Caco-2 (cell line): ENCODE results near the gene HES3. TPM values are rescaled to one million over a fixed set of nuclear protein-coding genes. Genes with fewer than 3 reads are reported as not detected.
A peak's percentile ranks its signal among the peaks of the same experiment; 100 is the strongest.

ENCODE experiments used
- Bru-seq: library from RNA; stranded (reverse); fragments of 400-500 nt; gene quantifications from one replicate; lab custom pipeline; 2021; lab: Mats Ljungman, UMichigan
- BruChase-seq, 2 experiments: library from RNA; stranded (reverse); fragments of 400-500 nt; gene quantifications; one replicate each; lab custom pipeline; 2021; lab: Mats Ljungman, UMichigan
- BruUV-seq: library from RNA; stranded (reverse); fragments of 400-500 nt; replicated peaks from 2 replicates; lab custom pipeline; 2021; lab: Mats Ljungman, UMichigan
- CTCF ChIA-PET: fragments of 300-600 bp; sonication (Branson Sonifier 250); formaldehyde crosslinking; loops from one replicate; lab custom pipeline; 2022; ENCODE audit warnings: antibody characterized with exemption; lab: Charles Lee
- POLR2A ChIA-PET: fragments of 300-600 bp; sonication (Branson Sonifier 250); formaldehyde crosslinking; loops from one replicate; lab custom pipeline; 2022; ENCODE audit warnings: antibody characterized with exemption; lab: Charles Lee
- DNase-seq, 2 experiments: peaks; one replicate each; pipeline versions ENCODE4 v3.0.0 to v3.0.0-alpha.2; 2020 to 2022
- H3K27me3 ChIP-seq: replicated peaks from 2 replicates; pipeline ENCODE4 v1.6.0; 2011; ENCODE audit warnings: low read length; ENCODE audit not compliant: control insufficient read depth, insufficient read depth
- H3K36me3 ChIP-seq: 2 replicates; pipeline ENCODE4 v1.5.1; 2011; ENCODE audit warnings: low read length; ENCODE audit not compliant: control insufficient read depth, insufficient read depth
- H3K4me1 ChIP-seq: fragments of 250-450 bp; sonication (Bioruptor Pico); 2 replicates; pipeline ENCODE4 v1.5.1; 2020; ENCODE audit warnings: mild to moderate bottlenecking
- H3K4me3 ChIP-seq: 2 replicates; pipeline ENCODE4 v1.5.1; 2011; ENCODE audit warnings: low read depth, mild to moderate bottlenecking, control low read depth, low read length
- H3K9me3 ChIP-seq: fragments of 250-450 bp; sonication (Bioruptor Pico); 2 replicates; pipeline ENCODE4 v1.5.1; 2020; ENCODE audit warnings: mild to moderate bottlenecking, moderate library complexity
- H3K27ac Mint-ChIP-seq: one replicate; pipeline ENCODE4 v1.8.0; 2022; ENCODE audit warnings: mixed read lengths; ENCODE audit not compliant: unreplicated experiment
- H3K27me3 Mint-ChIP-seq: one replicate; pipeline ENCODE4 v1.8.0; 2022; ENCODE audit warnings: mixed read lengths; ENCODE audit not compliant: insufficient read depth, unreplicated experiment
- H3K36me3 Mint-ChIP-seq: one replicate; pipeline ENCODE4 v1.8.0; 2022; ENCODE audit warnings: mild to moderate bottlenecking, mixed read lengths; ENCODE audit not compliant: insufficient read depth, unreplicated experiment
- H3K4me1 Mint-ChIP-seq: one replicate; pipeline ENCODE4 v1.8.0; 2022; ENCODE audit warnings: low read depth, mixed read lengths; ENCODE audit not compliant: unreplicated experiment
- H3K4me3 Mint-ChIP-seq: one replicate; pipeline ENCODE4 v1.8.0; 2022; ENCODE audit warnings: mild to moderate bottlenecking, moderate library complexity, mixed read lengths; ENCODE audit not compliant: unreplicated experiment
- H3K9me3 Mint-ChIP-seq: one replicate; pipeline ENCODE4 v1.8.0; 2022; ENCODE audit warnings: mixed read lengths; ENCODE audit not compliant: unreplicated experiment
- CTCF ChIP-seq, 2 experiments: fragments of 200-600 bp in 1 of 2; IDR thresholded peaks; 1 replicate in 1 of 2; 2 replicates in 1 of 2; pipeline versions ENCODE4 v1.5.1 to v1.8.0; 2011 to 2022; ENCODE audit warnings: antibody characterized with exemption in 1 of 2, control low read depth in 1 of 2, inconsistent platforms in 1 of 2, low read depth in 1 of 2, low read length in 1 of 2, mild to moderate bottlenecking in 1 of 2, moderate library complexity in 1 of 2; ENCODE audit not compliant: insufficient read depth in 1 of 2, severe bottlenecking in 1 of 2, unreplicated experiment in 1 of 2
- intact Hi-C: fragments of 100-400 bp; cut with micrococcal nuclease; formaldehyde crosslinking; loops from one replicate; pipeline ENCODE4 v1.10.0; 2022; ENCODE audit not compliant: unreplicated experiment
- long read RNA-seq: library from polyadenylated mRNA; stranded (forward); transcript quantifications from one replicate; pipeline ENCODE4 v2.0.0, GENCODE V29; 2022
- total RNA-seq: library from RNA; stranded (reverse); gene quantifications from 2 replicates; pipeline ENCODE4 v1.2.3, GENCODE V29; 2022

The HES3 gene
- total RNA-seq (not detected in 2 replicates), Bru-seq, nascent RNA (not detected), BruChase-seq, experiment 1, labeled RNA remaining after a 2-hour chase (percentile 10 among the genes with signal in this experiment), BruChase-seq, experiment 2, labeled RNA remaining after a 6-hour chase (percentile 35 among the genes with signal in this experiment)
- long read RNA-seq, result 0 reads

GRCh38 chr1:6243993-6244392 is at the start of gene HES3:
HES3 (plus strand) TSS chr1:6244179; CDS start chr1:6244366, 187 bp downstream.
- H3K9me3 ChIP-seq, result no peaks in the 10 kb centered on the region
- Mint-ChIP-seq H3K36me3 (peaks cover 5% of the 10 kb centered on the region), H3K4me1 (peaks cover 5% of the 10 kb centered on the region), H3K9me3 (no peaks in the 10 kb centered on the region), H3K4me3 (no peak within 1 kb of the TSS), H3K27ac (no peak within 1 kb of the TSS), H3K27me3 (peaks cover 7% of the 10 kb centered on the region)
- POLR2A ChIA-PET, result no interaction called here
- H3K36me3 ChIP-seq, result no peaks in the 10 kb centered on the region
- H3K27me3 ChIP-seq, result no peaks in the 10 kb centered on the region
- H3K4me1 ChIP-seq, result 0 out of 2 replicates have a peak, but pooled peaks cover 14% of the 10 kb centered on the region
- BruUV-seq, result no TSS peak
- CTCF ChIA-PET, result no interaction called here
- TF ChIP-seq CTCF (IDR thresholded peaks at IDR 0.05; ENCODE audit: insufficient read depth in 1 of 2, low read depth in 1 of 2, low read length in 1 of 2, severe bottlenecking in 1 of 2, unreplicated experiment in 1 of 2), result no peak
- intact Hi-C loops, result loop anchor here (2.0 kb wide), 1 partner anchor 135 kb away; no protein-coding TSS in a partner anchor
- no peak for DNase-seq
- H3K4me3 ChIP-seq, result no peak within 1 kb of the TSS

- H3K27me3 ChIP-seq, result no peaks in the 10 kb centered on the region
- intact Hi-C loops, result loop anchor here (5.0 kb wide), 1 partner anchor 39 kb away; the partner anchor contains the start of gene ICMT
- POLR2A ChIA-PET, result no interaction called here
- H3K27ac Mint-ChIP-seq, result peak overlapping the region; percentile 95
- peaks cover 14% of the 10 kb centered on the region for H3K4me1 ChIP-seq
- no peak for DNase-seq
- H3K27me3 Mint-ChIP-seq, result no peaks in the 10 kb centered on the region
- peaks cover 63% of the 10 kb centered on the region for H3K36me3 Mint-ChIP-seq
- H3K36me3 ChIP-seq, result no peaks in the 10 kb centered on the region; the same call in 1 of the 2 replicates
- H3K9me3 ChIP-seq, result no peaks in the 10 kb centered on the region
- H3K4me3 ChIP-seq, result peak overlapping the region; percentile 87
- H3K9me3 Mint-ChIP-seq, result no peaks in the 10 kb centered on the region
- CTCF ChIA-PET, result interaction anchor here (0.7 kb wide), 1 partner anchor 35 kb away, joined by 3 read pairs; no protein-coding TSS in a partner anchor
- peak overlapping the region; percentile 83 for H3K4me3 Mint-ChIP-seq
- no TSS peak for BruUV-seq
- TF ChIP-seq CTCF (IDR thresholded peaks at IDR 0.05; ENCODE audit: insufficient read depth in 1 of 2, low read depth in 1 of 2, low read length in 1 of 2, severe bottlenecking in 1 of 2, unreplicated experiment in 1 of 2), result no peak
- H3K4me1 Mint-ChIP-seq, result peaks cover 18% of the 10 kb centered on the region
Observed at GRCh38 chr1:6197746-6198427, 46.1 kb upstream of the HES3 start.

GRCh38 chr1:6198646-6199297 is 45.2 kb upstream of the HES3 start:
- TSS peak; percentile 55 for BruUV-seq
- Mint-ChIP-seq H3K4me3 (peak overlapping the region; percentile 83), H3K4me1 (peaks cover 18% of the 10 kb centered on the region), H3K9me3 (no peaks in the 10 kb centered on the region), H3K27ac (peak overlapping the region; percentile 95), H3K36me3 (peaks cover 54% of the 10 kb centered on the region), H3K27me3 (no peaks in the 10 kb centered on the region)
- H3K9me3 ChIP-seq, result no peaks in the 10 kb centered on the region
- TF ChIP-seq CTCF (IDR thresholded peaks at IDR 0.05; ENCODE audit: insufficient read depth in 1 of 2, low read depth in 1 of 2, low read length in 1 of 2, severe bottlenecking in 1 of 2, unreplicated experiment in 1 of 2), result no peak
- H3K27me3 ChIP-seq, result no peaks in the 10 kb centered on the region
- peak overlapping the region; percentile 87 for H3K4me3 ChIP-seq
- H3K36me3 ChIP-seq, result no peaks in the 10 kb centered on the region; the same call in 1 of the 2 replicates
- DNase-seq, result peak in 1 of 2 experiments; percentile 35
- ChIA-PET POLR2A (no interaction called here), CTCF (interaction anchor here (0.5 to 0.7 kb wide), 2 partner anchors 10 to 34 kb away, joined by 3 read pairs; no protein-coding TSS in a partner anchor)
- intact Hi-C loops, result loop anchor here (5.0 kb wide), 1 partner anchor 39 kb away; the partner anchor contains the start of gene ICMT
- H3K4me1 ChIP-seq, result peaks cover 14% of the 10 kb centered on the region
